Measurements from ENCODE around the gene GNA15. TPM values are rescaled to one million over a fixed set of nuclear protein-coding genes. Genes with fewer than 3 reads are reported as not detected.

GNA15 gene
- total RNA-seq, 1 experiment from 2014 or later, result 6.2 TPM

DNA sequence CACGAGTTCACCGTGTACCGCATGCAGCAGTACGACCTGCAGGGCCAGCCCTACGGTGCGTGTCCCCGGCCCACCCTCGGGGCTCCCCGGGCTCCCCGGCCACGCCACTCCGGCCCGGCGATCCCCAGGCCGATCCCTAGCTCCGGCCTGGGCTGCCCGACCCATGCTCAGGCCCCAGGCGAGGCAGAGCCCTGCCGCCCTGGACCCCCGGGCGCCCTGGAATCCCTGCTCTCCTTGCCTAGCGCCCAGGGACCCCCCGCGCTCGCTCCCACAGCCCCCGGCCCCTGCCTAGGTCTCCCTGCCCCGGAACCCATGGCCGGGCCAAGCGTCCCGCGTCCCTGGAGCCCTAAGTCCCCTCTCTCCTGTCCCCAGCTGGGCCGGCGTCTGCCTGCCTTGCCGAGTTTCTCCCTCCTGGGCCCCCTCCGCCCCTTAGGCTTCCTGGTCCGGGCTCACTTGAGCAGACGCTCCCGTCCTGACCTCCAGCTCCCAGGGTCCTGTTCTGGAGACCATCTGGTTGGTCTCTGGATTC, 50.4 kb downstream of the GNA15 start:
- no peaks in the 10 kb centered on the region for H3K4me1 ChIP-seq (ENCODE audit: control insufficient read depth, insufficient read depth, low read length)
- H3K9me3 ChIP-seq (ENCODE audit: control insufficient read depth, insufficient read depth, low read depth, low read length), result no peaks in the 10 kb centered on the region
- ChIA-PET CTCF (interaction anchor here (0.6 kb wide), 1 partner anchor 51 kb away, joined by 5 read pairs; no protein-coding TSS in a partner anchor), POLR2A (no interaction called here)
- no peaks in the 10 kb centered on the region for H3K27me3 ChIP-seq (ENCODE audit: control insufficient read depth, insufficient read depth, low read length)
- in situ Hi-C loops (cut with HindIII; ENCODE audit: low pct_unique_long_range_greater_than_20kb, low sequenced_read_pairs) (no loop called here), intact Hi-C loops (cut with micrococcal nuclease; ENCODE audit: unreplicated experiment) (no loop called here)
- no TSS peak for BruUV-seq (replicated peaks)
- TF ChIP-seq, protein P1, sequence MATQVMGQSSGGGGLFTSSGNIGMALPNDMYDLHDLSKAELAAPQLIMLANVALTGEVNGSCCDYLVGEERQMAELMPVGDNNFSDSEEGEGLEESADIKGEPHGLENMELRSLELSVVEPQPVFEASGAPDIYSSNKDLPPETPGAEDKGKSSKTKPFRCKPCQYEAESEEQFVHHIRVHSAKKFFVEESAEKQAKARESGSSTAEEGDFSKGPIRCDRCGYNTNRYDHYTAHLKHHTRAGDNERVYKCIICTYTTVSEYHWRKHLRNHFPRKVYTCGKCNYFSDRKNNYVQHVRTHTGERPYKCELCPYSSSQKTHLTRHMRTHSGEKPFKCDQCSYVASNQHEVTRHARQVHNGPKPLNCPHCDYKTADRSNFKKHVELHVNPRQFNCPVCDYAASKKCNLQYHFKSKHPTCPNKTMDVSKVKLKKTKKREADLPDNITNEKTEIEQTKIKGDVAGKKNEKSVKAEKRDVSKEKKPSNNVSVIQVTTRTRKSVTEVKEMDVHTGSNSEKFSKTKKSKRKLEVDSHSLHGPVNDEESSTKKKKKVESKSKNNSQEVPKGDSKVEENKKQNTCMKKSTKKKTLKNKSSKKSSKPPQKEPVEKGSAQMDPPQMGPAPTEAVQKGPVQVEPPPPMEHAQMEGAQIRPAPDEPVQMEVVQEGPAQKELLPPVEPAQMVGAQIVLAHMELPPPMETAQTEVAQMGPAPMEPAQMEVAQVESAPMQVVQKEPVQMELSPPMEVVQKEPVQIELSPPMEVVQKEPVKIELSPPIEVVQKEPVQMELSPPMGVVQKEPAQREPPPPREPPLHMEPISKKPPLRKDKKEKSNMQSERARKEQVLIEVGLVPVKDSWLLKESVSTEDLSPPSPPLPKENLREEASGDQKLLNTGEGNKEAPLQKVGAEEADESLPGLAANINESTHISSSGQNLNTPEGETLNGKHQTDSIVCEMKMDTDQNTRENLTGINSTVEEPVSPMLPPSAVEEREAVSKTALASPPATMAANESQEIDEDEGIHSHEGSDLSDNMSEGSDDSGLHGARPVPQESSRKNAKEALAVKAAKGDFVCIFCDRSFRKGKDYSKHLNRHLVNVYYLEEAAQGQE (IDR thresholded peaks at IDR 0.05; ENCODE audit: insufficient read depth in 1 of 2, low read depth in 2 of 2, low read length in 1 of 2), result no peak
- ATAC-seq, result peak; percentile 62
- no peaks in the 10 kb centered on the region; the same call in 1 of the 2 replicates for H3K36me3 ChIP-seq (ENCODE audit: control insufficient read depth, insufficient read depth, low read length)
- H3K4me3 ChIP-seq (ENCODE audit: low read depth in 2 of 2, low read length in 2 of 2), result peak overlapping the region; percentile 78 to 79
- H3K27ac ChIP-seq (ENCODE audit: low read length), result peak overlapping the region; percentile 79
- no peak for DNase-seq (ENCODE audit: low read depth, low spot score)

- ATAC-seq, result no peak
- Histone ChIP-seq H3K9me3 (ENCODE audit: control insufficient read depth, insufficient read depth, low read depth, low read length) (no peaks in the 10 kb centered on the region), H3K4me1 (ENCODE audit: control insufficient read depth, insufficient read depth, low read length) (no peaks in the 10 kb centered on the region), H3K27me3 (ENCODE audit: control insufficient read depth, insufficient read depth, low read length) (no peaks in the 10 kb centered on the region), H3K36me3 (ENCODE audit: control insufficient read depth, insufficient read depth, low read length) (no peaks in the 10 kb centered on the region; the same call in 1 of the 2 replicates), H3K4me3 (ENCODE audit: low read depth in 2 of 2, low read length in 2 of 2) (peak overlapping the region; percentile 78 to 79), H3K27ac (ENCODE audit: low read length) (peak overlapping the region; percentile 79)
- POLR2A ChIA-PET, result no interaction called here
- in situ Hi-C loops (cut with HindIII; ENCODE audit: low pct_unique_long_range_greater_than_20kb, low sequenced_read_pairs) (no loop called here), intact Hi-C loops (cut with micrococcal nuclease; ENCODE audit: unreplicated experiment) (no loop called here)
- TF ChIP-seq SIN3A (IDR thresholded peaks at IDR 0.05; ENCODE audit: borderline replicate concordance, insufficient read depth, low read depth, low read length) (no peak), POLR2AphosphoS5 (IDR thresholded peaks at IDR 0.05; ENCODE audit: low read depth, low read length) (no peak), TCF7L2 (IDR thresholded peaks at IDR 0.05; ENCODE audit: low read depth, low read length) (no peak)
- TF ChIP-seq, protein P2, sequence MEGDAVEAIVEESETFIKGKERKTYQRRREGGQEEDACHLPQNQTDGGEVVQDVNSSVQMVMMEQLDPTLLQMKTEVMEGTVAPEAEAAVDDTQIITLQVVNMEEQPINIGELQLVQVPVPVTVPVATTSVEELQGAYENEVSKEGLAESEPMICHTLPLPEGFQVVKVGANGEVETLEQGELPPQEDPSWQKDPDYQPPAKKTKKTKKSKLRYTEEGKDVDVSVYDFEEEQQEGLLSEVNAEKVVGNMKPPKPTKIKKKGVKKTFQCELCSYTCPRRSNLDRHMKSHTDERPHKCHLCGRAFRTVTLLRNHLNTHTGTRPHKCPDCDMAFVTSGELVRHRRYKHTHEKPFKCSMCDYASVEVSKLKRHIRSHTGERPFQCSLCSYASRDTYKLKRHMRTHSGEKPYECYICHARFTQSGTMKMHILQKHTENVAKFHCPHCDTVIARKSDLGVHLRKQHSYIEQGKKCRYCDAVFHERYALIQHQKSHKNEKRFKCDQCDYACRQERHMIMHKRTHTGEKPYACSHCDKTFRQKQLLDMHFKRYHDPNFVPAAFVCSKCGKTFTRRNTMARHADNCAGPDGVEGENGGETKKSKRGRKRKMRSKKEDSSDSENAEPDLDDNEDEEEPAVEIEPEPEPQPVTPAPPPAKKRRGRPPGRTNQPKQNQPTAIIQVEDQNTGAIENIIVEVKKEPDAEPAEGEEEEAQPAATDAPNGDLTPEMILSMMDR (IDR thresholded peaks at IDR 0.05), result no peak
- TF ChIP-seq, protein P1 (IDR thresholded peaks at IDR 0.05; ENCODE audit: insufficient read depth in 1 of 2, low read depth in 2 of 2, low read length in 1 of 2), result no peak
- CTCF ChIA-PET, result no interaction called here
- no peak for DNase-seq (ENCODE audit: low read depth, low spot score)
- BruUV-seq (replicated peaks), result TSS peak; percentile 53
Observed at GRCh38 chr19:3186891-3187661, 51.2 kb downstream of the GNA15 start.
